ENCODE results near the gene LANCL2.
A peak's percentile ranks its signal among the peaks of the same experiment; 100 is the strongest.

LANCL2 gene

DNA sequence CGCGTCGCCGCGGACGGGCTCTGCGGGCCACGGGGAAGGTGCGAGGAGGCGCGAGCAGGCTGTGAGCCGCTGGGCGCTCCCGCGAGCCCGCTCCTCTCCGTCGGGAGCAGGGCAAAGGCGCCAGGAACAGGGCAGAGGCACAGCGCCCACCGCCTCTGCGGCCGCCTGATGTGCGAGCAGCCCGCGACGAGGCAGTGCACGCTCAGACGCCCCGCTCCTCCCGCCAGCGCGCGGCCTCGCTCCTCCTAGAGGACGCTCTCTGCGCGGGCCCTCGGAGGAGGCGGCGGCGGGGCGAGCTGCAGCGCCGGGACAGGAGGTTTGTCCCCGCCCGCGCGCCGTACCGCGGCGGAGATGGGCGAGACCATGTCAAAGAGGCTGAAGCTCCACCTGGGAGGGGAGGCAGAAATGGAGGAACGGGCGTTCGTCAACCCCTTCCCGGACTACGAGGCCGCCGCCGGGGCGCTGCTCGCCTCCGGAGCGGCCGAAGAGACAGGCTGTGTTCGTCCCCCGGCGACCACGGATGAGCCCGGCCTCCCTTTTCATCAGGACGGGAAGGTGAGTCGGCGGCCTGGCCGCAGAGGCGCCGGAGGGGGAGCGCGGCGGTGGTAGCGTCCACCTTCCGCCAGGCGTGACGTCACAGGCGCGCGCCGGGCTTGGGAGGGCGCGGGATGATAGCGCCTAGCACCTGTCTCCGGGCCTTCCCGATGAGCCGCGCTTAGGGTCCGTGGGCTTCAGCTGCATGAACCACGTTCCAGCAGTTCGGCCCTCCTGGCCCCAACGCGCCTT is 731 bp downstream of the LANCL2 start:
- TF ChIP-seq POLR2AphosphoS5 (IDR thresholded peaks at IDR 0.05; ENCODE audit: low read depth, low read length) (peak; percentile 85), TAF1 (IDR thresholded peaks at IDR 0.05; ENCODE audit: borderline replicate concordance, low read depth, low read length) (peak; percentile 64), POLR2A (IDR thresholded peaks at IDR 0.05; ENCODE audit: low read depth, low read length) (peak; percentile 87; the same call in 1 of the 2 replicates)
- peak; percentile 99 for FAIRE-seq
- DNase-seq (ENCODE audit: insufficient read length): peak; percentile 80

DNA sequence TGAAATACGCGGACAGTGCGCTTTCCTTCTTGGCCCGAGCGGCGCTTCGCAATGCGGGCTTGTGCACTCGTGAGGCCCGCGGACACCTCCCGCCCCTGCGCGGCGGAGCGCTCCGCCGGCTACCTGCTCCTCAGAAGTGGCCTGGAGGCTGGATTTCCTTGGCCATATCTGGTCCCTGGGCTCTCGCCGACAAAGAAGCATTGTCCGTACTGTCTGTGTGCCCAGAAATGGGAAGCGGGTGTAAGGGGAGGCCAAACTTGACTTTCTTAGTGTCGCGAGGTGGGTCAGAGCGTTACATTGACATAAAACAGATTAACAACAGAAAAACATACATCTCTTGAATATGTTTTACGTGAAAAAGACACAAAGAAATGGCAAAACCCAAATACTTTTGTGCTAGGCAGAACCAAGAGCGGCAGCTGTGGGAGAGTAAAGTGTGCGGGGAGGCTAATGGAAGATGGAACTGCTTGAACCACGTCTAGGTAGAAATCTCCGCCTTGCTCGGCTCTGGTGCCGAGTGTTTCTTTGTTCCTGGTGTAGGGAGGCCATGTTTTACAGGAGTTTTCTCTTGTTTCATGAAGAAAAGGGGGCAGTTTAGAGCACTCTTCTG is 1.4 kb downstream of the LANCL2 start:
- DNase-seq (ENCODE audit: insufficient read length): no peak
- TF ChIP-seq POLR2AphosphoS5 (IDR thresholded peaks at IDR 0.05; ENCODE audit: low read depth, low read length): no peak
- no peak for TF ChIP-seq POLR2A (IDR thresholded peaks at IDR 0.05; ENCODE audit: low read depth, low read length)
- no peak for FAIRE-seq

DNA sequence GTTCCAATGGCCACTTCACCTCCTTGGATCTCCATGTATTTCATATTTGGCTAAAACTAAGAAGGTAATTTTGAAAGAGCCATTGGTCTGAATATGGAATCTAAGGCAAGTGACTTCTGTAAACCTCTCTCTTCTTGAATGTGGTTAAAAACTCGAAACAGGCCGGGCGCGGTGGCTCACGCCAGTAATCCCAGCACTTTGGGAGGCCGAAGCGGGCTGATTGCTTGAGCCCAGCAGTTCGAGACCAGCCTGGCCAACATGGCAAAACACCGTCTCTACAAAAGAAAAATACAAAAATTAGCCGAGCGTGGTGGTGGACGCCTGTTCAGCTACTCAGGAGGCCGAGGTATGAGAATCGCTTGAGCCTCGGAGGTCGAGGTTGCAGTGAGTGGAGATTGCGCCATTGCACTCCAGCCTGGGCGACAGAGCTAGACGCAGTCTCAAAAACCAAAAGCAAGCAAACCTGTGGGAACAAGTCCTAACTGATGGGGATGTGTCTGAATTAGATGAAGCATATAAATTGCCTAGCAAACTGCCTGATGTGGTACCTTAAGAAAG is 2.2 kb downstream of the LANCL2 start:
- DNase-seq (ENCODE audit: insufficient read length) (no peak), FAIRE-seq (no peak)
- no peak for TF ChIP-seq POLR2A (IDR thresholded peaks at IDR 0.05; ENCODE audit: low read depth, low read length)
- no peak for TF ChIP-seq POLR2AphosphoS5 (IDR thresholded peaks at IDR 0.05; ENCODE audit: low read depth, low read length)
- no peak for TF ChIP-seq TAF1 (IDR thresholded peaks at IDR 0.05; ENCODE audit: borderline replicate concordance, low read depth, low read length)

DNA sequence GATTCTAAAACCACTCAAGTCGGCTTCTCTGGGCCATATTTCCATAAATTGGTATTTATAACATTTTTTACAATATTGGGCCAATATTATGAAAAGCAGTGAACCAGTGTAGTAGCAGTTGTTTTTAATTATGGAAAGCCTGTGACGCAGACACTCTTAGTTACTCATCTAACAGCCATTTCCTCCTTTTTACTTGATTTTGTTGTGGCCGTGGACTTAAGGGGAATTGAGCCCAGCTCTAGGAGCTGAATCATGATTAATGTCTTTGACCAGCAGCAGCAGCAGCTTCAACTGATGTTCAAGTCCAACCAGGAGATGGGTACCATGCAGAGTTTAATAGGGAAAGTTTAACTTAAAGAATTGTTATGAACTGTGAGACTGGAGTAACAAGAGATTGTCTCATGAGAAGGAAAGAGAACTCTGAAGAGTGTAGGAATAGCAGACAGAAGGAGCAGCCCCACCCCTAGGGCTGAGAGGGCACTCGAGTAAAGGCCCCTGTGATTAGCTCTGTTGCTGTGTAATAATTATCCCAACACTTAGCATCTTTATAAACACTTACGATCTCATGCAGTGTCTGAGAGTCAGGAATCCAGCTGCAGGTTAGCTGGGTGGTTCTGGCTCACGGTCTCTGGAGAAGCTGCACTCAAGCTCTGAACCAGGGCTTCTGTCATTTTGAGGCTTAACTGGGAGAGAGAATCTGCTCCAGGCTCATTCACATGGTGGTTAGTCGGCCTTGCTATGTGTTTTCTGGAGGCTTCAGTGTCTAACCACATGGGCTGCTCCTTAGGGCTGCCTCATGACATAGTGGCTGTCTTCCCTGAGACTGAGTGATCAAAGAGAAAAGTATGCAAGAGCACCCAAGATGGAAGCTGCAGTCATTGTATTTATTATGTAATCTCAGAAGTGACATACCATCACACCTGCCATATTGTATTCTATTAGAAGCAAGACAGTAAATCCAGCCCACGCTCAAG is 4.6 kb downstream of the LANCL2 start:
- FAIRE-seq (no peak), DNase-seq (ENCODE audit: insufficient read length) (no peak)
- TF ChIP-seq TAF1 (IDR thresholded peaks at IDR 0.05; ENCODE audit: borderline replicate concordance, low read depth, low read length): no peak
- no peak for TF ChIP-seq POLR2AphosphoS5 (IDR thresholded peaks at IDR 0.05; ENCODE audit: low read depth, low read length)
- TF ChIP-seq POLR2A (IDR thresholded peaks at IDR 0.05; ENCODE audit: low read depth, low read length): no peak

DNA sequence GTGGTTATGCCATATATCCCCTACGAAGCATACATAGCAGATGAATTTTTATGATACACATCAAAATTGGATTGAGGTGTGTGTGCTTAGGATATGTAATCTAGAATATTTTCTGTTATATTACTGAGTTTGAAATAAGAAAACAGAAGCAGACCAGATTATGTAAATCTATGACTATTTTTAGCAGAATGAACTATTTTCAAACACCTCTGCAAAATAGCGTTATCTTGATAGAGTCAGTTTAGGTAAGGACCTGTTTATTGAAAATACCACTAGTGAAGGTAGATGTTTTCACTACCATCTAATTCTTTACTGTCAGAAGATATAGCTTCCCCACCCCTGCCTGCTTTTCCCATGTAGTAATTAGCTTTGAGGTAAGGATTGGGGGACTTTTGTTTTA is 9.1 kb downstream of the LANCL2 start:
- no peak for FAIRE-seq

GRCh38 chr7:55375237-55375636 is 10.1 kb downstream of the LANCL2 start:
- DNase-seq (ENCODE audit: insufficient read length) (no peak), FAIRE-seq (no peak)
- no peak for TF ChIP-seq POLR2A (IDR thresholded peaks at IDR 0.05; ENCODE audit: low read depth, low read length)
- TF ChIP-seq POLR2AphosphoS5 (IDR thresholded peaks at IDR 0.05; ENCODE audit: low read depth, low read length): no peak
- no peak for TF ChIP-seq TAF1 (IDR thresholded peaks at IDR 0.05; ENCODE audit: borderline replicate concordance, low read depth, low read length)

More for the DNA sequence above, 9.1 kb downstream of the LANCL2 start:
- TF ChIP-seq POLR2AphosphoS5 (IDR thresholded peaks at IDR 0.05; ENCODE audit: low read depth, low read length) (no peak), POLR2A (IDR thresholded peaks at IDR 0.05; ENCODE audit: low read depth, low read length) (no peak), TAF1 (IDR thresholded peaks at IDR 0.05; ENCODE audit: borderline replicate concordance, low read depth, low read length) (no peak)
- DNase-seq (ENCODE audit: insufficient read length): no peak

DNA sequence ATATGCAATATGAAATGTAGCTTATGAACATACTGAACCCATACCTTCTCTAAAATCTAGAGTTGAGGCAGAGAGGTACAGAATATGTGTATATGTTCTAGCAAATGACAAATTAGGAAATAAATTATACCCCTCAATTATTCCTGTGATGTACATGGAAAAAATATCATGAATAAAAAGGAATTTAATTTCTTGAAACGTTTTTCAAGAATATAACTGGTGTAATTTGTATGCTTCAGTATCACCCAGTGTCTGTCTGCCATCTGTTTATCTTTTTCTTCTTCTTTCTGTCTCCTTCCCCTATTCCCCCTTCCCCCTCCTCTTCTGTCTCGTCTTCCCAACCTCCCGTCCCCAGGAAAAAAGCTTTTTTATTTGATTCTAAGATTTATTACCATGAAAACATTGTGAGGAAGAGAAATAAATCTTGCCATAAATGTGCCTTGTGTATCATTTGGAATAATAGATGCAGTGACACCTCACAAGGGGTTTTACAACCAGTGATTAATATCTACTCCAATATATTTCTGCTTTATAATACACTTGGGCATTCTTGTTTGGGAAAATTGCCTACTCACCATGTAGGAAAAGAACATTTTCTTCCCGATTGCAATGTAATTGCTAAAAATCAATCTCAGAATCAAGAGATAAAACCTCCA is 12.2 kb downstream of the LANCL2 start:
- no peak for DNase-seq (ENCODE audit: insufficient read length)
- no peak for TF ChIP-seq TAF1 (IDR thresholded peaks at IDR 0.05; ENCODE audit: borderline replicate concordance, low read depth, low read length)
- TF ChIP-seq POLR2AphosphoS5 (IDR thresholded peaks at IDR 0.05; ENCODE audit: low read depth, low read length): no peak
- TF ChIP-seq POLR2A (IDR thresholded peaks at IDR 0.05; ENCODE audit: low read depth, low read length): no peak
- FAIRE-seq: peak; percentile 40

DNA sequence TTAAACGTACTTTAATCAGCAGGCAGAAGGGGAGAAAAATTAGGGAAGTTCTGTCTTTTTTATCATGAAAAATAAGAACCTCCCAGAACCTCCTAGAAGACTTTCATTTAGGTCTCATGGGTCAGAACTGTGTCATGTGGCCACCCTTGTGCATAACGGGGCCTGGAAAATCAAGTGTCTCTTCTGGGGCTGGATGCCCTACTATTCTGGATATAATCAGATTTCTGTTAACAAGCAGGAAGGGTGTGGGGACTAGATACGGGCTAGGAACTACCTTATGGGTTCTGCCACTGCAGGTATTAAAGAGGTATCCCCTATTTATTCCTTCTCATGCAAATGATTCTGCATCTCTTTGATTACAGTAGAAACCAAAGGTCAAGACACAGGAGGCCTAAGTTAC is 14.1 kb downstream of the LANCL2 start:
- no peak for DNase-seq (ENCODE audit: insufficient read length)
- TF ChIP-seq POLR2AphosphoS5 (IDR thresholded peaks at IDR 0.05; ENCODE audit: low read depth, low read length): no peak
- TF ChIP-seq POLR2A (IDR thresholded peaks at IDR 0.05; ENCODE audit: low read depth, low read length): no peak
- no peak for TF ChIP-seq TAF1 (IDR thresholded peaks at IDR 0.05; ENCODE audit: borderline replicate concordance, low read depth, low read length)
- no peak for FAIRE-seq

DNA sequence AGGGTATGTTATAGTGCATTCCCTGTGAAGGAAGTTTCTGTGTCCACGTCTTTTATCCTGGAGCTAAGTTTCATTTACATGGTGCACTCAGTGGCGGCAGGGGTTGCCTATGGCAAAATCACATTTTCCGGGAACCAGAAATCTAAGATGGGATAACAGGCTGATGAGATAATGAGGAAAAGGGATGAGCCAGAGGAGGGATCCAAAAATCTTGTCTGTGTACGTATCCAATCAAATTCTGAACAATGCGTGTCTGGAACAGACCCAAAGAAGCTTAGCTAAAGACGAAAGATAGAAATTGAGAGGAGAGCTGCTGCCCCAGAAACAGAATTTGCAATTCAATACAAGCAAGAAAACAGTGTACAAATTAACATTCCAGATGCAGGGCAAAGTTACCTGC is 16.1 kb downstream of the LANCL2 start:
- TF ChIP-seq POLR2A (IDR thresholded peaks at IDR 0.05; ENCODE audit: low read depth, low read length) (no peak), TAF1 (IDR thresholded peaks at IDR 0.05; ENCODE audit: borderline replicate concordance, low read depth, low read length) (no peak), POLR2AphosphoS5 (IDR thresholded peaks at IDR 0.05; ENCODE audit: low read depth, low read length) (no peak)
- FAIRE-seq (no peak), DNase-seq (ENCODE audit: insufficient read length) (no peak)

DNA sequence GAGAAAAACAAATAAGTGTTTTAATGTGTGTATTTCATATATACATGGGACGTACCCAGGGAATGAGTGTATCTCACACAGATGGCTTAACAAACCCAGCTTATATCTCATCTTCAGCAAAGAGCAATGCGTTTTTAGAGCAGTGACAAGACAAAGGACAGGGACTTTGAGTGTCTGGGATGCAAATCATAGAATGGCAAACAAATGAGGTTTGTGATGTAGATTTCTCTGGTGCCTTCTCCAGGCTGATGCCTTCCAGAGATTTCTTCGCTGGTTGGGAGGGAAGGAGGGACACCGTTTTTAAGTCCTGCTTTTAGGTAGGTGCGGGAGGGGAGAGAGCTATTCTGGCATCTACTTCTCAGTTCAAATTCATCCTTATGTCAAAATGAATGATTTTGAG is 16.6 kb downstream of the LANCL2 start:
- no peak for TF ChIP-seq POLR2A (IDR thresholded peaks at IDR 0.05; ENCODE audit: low read depth, low read length)
- TF ChIP-seq POLR2AphosphoS5 (IDR thresholded peaks at IDR 0.05; ENCODE audit: low read depth, low read length): no peak
- no peak for TF ChIP-seq TAF1 (IDR thresholded peaks at IDR 0.05; ENCODE audit: borderline replicate concordance, low read depth, low read length)
- FAIRE-seq (no peak), DNase-seq (ENCODE audit: insufficient read length) (no peak)
